ENCODE results near the gene ITFG1. TPM values are rescaled to one million over a fixed set of nuclear protein-coding genes. Genes with fewer than 3 reads are reported as not detected.

The ITFG1 gene
- total RNA-seq, 1 donor from 2014 or later: 41.3 TPM

GRCh38 chr16:47309581-47310312, 151.1 kb downstream of the ITFG1 start:
- no peak for DNase-seq (ENCODE audit: low spot score, unreplicated experiment)
- no peaks in the 10 kb centered on the region for H3K9me3 Mint-ChIP-seq (ENCODE audit: low read depth)
- H3K27ac Mint-ChIP-seq: no peak overlapping the region
- no peaks in the 10 kb centered on the region for H3K36me3 Mint-ChIP-seq (ENCODE audit: insufficient read depth)
- no peaks in the 10 kb centered on the region for H3K27me3 Mint-ChIP-seq
- no peaks in the 10 kb centered on the region for H3K4me1 Mint-ChIP-seq (ENCODE audit: low read depth)
- H3K4me3 Mint-ChIP-seq (ENCODE audit: low read depth): no peak overlapping the region
- TF ChIP-seq CTCF (IDR thresholded peaks at IDR 0.05; ENCODE audit: unreplicated experiment): no peak

- H3K9me3 Mint-ChIP-seq (ENCODE audit: low read depth): no peaks in the 10 kb centered on the region
- no peak overlapping the region for H3K4me3 Mint-ChIP-seq (ENCODE audit: low read depth)
- DNase-seq (ENCODE audit: low spot score, unreplicated experiment): no peak
Observed at GRCh38 chr16:47308601-47309000, 152.3 kb downstream of the ITFG1 start.

GRCh38 chr16:47304563-47304962, 156.3 kb downstream of the ITFG1 start:
- Mint-ChIP-seq H3K36me3 (ENCODE audit: insufficient read depth) (no peaks in the 10 kb centered on the region), H3K27me3 (no peaks in the 10 kb centered on the region), H3K4me3 (ENCODE audit: low read depth) (no peak overlapping the region), H3K9me3 (ENCODE audit: low read depth) (no peaks in the 10 kb centered on the region), H3K4me1 (ENCODE audit: low read depth) (no peaks in the 10 kb centered on the region), H3K27ac (no peak overlapping the region)
- TF ChIP-seq CTCF (IDR thresholded peaks at IDR 0.05; ENCODE audit: unreplicated experiment): no peak
- no peak for DNase-seq (ENCODE audit: low spot score, unreplicated experiment)

More at GRCh38 chr16:47308601-47309000, 152.3 kb downstream of the ITFG1 start:
- H3K36me3 Mint-ChIP-seq (ENCODE audit: insufficient read depth): no peaks in the 10 kb centered on the region
- no peak overlapping the region for H3K27ac Mint-ChIP-seq
- H3K4me1 Mint-ChIP-seq (ENCODE audit: low read depth): no peaks in the 10 kb centered on the region
- no peak for TF ChIP-seq CTCF (IDR thresholded peaks at IDR 0.05; ENCODE audit: unreplicated experiment)
- H3K27me3 Mint-ChIP-seq: no peaks in the 10 kb centered on the region

GRCh38 chr16:47299587-47299986, 161.3 kb downstream of the ITFG1 start:
- Mint-ChIP-seq H3K27me3 (no peaks in the 10 kb centered on the region), H3K9me3 (ENCODE audit: low read depth) (peaks cover 16% of the 10 kb centered on the region), H3K36me3 (ENCODE audit: insufficient read depth) (peaks cover 16% of the 10 kb centered on the region), H3K27ac (no peak overlapping the region), H3K4me1 (ENCODE audit: low read depth) (no peaks in the 10 kb centered on the region), H3K4me3 (ENCODE audit: low read depth) (no peak overlapping the region)
- no peak for TF ChIP-seq CTCF (IDR thresholded peaks at IDR 0.05; ENCODE audit: unreplicated experiment)
- no peak for DNase-seq (ENCODE audit: low spot score, unreplicated experiment)

GRCh38 chr16:47284999-47285398, 175.9 kb downstream of the ITFG1 start:
- Mint-ChIP-seq H3K27ac (no peak overlapping the region), H3K36me3 (ENCODE audit: insufficient read depth) (peaks cover 23% of the 10 kb centered on the region), H3K4me3 (ENCODE audit: low read depth) (no peak overlapping the region), H3K27me3 (no peaks in the 10 kb centered on the region), H3K4me1 (ENCODE audit: low read depth) (no peaks in the 10 kb centered on the region), H3K9me3 (ENCODE audit: low read depth) (peaks cover 11% of the 10 kb centered on the region)
- TF ChIP-seq CTCF (IDR thresholded peaks at IDR 0.05; ENCODE audit: unreplicated experiment): no peak
- no peak for DNase-seq (ENCODE audit: low spot score, unreplicated experiment)
